HG03039 (cell line): ENCODE measurements around the gene FSTL5.

Experiments used
- ATAC-seq: cut with Tn5 transposase; IDR thresholded peaks from one replicate; pipeline ENCODE4 v1.9.1; 2021; ENCODE audit warnings: mild to moderate bottlenecking, moderate library complexity; ENCODE audit not compliant: unreplicated experiment

The FSTL5 gene

DNA sequence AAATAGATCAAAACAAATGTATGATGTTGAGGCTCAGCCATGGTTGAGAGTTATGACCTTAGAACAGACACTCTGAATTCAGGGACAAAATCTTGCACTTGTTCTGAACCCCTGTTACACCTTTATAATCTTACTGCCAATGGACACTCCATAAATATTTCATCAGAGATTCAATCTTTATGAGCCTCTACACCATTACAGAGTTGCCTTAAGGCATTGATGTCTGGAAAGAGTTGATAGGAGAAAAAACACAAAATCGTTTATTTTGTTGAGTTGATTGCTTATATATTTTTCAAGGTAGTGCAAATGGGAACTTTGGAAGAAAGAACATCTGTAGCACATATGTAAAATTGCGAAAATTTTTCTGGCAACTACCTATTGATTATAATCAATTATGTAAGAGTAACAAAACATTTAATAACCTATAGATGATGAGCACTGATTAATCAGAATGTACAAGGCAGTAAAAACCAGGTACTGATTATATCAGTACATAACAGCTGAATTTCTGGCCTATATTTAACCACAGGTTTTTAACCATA lies 568.5 kb downstream of the FSTL5 start:
- ATAC-seq = no peak

DNA sequence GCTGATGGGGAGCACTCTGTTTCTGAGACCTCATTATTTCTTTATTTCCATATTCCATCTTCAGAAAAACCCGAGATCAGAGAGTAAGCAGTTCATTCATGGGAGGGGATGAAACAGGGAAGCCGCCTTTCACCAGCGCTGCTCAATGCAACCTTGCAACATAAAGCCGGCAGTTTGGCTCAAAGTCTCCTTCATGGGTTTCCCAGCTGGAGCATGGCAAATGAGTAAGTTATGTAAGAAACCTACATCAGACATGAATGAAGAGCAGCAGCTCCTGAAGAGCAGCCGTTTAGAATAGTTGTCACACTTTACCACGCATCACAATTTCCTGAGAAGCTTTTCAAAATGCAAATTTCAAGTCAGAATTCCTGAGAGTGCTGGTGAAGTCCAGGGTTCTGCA lies 578.8 kb downstream of the FSTL5 start:
- ATAC-seq = no peak

DNA sequence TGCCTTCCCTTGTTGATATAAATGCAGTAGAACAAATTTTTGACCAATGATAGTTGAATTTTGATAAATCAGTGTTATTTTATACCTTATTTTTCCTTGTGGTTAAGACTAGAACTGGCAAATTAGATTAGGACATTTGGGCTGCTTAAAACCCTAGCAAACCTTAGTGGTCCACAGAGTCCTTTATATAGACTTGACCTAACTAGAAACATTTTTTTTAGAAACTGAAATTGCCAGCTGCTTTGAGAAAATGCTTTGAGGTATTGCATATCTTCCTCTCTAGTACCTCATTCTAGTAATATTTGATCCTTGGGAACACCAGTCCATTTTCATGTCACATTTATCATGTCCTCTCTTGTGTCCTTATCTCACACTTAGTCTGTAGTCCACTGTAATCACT lies 580.3 kb downstream of the FSTL5 start:
- no peak for ATAC-seq

DNA sequence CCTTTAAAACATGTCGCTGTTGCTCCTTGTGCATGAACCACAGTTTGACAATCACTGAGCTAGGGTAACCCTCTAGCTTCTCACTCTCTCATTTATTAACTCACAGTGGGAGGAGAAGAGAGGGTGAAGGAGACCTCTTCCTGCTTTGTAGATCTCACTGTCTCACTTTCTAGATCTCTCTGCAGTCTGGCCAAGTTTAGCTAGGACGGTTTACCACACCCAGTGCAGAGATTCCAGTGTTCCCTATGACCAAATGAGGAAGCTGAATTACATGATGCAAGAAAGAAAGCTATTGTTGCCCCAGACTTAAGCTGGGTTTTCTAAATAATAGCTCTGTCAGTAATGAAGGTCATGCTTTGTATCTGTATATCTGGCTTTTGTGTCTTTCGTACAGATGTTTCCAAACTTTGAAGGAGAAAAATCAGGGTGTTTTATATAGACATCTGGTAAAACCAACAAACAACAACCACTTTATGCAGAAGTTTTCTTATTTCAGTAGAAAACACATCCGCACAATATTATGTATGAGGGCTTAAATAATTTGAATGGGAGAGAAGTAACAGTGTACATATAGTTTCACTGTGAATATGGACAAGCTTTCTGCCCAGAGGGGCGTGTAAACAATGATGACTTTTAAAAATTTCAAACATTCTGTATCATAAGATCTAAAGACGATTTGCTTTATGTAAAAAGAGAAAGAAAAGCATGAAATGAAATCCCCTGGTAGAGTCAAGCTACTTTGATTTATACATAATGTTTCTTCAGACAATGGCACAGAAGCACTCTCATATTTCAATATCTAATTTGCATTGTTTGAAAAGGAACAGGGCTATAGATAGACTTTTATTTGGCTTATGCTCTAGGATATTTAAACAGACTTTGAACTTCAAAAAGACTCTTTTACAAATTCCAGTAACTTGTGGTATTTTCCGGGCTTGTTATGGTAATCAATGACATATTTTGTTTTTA lies 582.3 kb downstream of the FSTL5 start:
- no peak for ATAC-seq

DNA sequence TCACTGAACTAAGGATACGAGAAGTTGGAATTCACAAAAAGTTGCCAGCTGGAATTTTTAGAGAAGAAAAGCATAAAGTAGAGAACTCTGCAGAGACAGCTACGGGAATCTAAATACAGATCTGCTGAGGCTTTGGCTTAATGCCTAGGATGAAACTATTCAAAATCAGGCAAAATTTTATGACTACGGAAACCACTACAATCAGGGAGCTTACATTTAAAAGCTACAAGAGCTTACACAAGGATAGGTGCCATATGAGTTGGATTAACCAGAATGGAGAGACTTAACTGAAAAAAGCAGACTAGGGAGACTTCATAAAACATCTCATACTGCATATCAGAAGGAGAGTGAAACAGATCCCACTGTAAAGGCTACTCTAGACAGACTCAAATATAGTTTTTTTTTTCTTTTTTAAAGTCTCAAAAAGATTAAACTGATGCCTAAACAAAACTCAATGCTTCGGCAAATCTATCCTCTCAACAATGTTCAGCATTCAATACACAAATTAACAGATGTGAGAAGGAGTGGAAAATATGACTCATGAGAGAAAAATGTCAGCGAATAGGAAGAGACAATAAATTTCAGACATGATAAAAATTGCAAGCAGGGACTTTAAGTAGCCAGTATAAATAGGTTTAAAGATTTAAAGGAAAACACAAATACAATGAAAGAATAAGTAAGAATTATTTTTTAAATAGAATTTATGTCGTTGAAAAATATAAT lies 586.1 kb downstream of the FSTL5 start:
- ATAC-seq = no peak

DNA sequence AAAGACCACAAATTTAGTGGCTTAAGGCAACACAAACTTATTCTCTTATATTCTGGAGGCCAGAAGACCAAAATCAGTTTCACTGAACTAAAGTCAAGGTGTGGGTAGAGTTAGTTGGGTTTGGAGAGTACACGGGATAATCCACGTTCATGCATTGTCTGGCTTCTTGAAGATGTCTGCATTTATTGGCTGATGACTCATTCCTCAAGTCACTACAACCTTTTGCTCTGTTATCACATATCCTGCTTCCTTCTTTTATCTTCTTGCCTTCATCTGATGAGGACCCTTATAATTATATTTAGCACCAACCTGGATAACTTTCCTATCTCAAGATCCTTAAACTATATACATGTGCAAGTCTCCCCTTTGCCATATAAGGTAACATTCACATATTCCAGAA lies 590.0 kb downstream of the FSTL5 start:
- ATAC-seq = no peak

DNA sequence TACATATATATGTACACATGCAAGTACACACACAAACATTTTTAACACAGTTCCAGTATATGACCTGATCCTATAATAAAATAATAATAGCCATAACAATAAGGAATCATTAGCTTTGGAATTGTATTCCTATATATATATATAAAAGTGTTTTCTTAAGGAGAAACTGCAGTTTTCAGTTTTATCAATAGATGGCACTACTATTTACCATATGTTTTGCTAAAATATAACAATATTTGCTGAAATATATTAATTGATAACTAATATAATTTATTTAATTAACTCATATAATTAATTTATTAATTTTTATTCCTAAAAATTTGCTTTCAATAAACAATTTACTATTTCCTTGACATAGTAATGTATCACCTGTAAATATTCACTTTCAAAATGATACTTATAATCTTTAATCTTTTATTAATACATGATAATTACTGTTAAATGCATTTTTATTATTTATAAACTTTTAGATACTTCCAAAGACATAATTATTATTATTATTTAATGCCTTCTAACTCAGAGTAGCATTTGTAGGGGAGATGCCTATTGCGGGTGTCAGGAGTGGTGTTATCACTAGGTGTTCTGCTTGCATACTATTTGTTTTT lies 599.5 kb downstream of the FSTL5 start:
- no peak for ATAC-seq

DNA sequence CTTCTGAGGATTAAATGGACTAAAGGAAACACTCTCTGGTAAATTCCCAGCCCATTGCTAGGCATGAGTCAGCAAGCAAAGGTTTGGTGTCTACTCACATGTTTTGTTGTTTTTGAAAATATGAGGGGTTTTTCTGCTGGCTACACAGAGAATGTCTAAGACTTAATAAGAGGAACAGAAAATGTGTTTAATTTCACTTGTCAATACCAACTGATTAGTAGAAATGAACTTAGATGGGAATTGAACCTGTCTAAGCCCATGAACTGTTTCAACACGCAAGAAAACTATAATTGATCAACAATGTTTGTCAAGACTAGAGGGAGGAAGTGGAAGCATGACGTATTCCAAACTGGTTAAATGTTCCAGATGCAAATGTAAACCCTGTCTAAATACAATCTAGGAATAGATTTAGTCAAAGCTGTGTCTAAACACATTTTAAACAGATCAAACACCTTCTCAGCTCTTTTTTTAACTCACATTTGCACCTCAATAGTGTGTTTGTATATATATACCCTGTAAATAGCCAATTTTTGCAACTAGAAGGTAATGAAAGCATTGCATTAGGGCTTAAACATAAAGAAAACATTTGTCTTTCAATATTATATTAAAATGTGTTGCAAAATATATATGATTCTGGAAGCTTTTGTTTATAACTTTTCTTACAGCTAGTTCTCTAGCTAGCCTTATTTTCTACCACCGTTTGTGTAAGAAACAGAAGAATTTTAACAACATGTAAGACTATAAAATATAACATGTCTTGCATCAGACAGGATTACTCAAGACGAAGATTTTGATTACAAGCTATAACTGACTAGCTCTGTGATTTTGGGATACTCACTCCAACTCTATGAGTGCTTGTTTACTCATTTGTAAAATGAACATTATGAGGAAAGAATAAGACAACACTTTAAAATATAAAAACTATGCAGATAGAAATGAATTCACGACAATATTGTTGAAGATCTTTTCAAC lies 607.8 kb downstream of the FSTL5 start:
- ATAC-seq = peak; percentile 65

DNA sequence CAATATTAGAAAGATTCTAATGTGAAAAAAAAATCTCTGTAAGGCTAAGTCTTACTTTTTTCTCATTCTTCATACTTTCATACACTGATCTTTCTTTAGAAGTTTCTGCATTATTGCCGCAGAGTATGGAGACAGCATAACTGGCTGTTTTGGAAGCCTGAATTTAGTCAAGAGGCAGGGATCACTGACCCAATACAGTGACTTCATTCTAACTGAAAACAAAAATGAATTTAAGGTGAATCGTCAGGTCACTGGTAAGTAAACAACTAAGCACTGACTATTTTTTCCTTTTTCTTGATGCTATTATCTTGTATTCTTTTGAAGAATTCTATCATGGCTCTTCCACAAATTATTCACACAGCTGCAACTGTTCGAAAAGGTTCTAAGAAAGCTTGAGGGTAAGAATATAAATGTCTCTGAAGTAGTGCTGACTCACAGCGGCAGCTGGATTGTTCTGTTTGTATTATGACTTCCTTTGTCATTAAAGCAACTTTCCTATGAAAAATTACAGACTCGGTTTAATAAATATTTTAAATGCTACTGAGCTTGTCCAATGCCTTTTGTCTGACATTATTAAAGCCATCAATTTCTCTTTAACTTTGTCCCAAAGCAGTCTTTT lies 609.3 kb downstream of the FSTL5 start:
- no peak for ATAC-seq

DNA sequence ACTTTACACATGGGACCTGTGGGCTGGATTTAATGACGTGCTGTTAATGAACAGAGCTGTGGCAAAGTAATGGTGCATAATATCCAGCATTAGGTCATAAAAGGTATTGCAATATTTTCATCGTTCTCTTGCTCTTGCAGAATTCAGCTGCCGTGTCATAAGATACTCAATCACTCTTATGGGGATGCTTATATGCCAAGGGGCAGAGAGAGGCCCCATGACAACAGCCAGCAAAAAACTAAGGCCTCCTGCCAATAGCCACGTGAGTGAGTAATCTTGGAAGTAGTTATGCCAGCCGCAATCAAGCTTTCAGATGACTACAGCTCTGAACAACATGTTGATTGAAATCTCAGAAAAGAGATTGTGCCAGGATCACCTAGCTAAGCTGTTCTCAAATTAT lies 616.9 kb downstream of the FSTL5 start:
- no peak for ATAC-seq

DNA sequence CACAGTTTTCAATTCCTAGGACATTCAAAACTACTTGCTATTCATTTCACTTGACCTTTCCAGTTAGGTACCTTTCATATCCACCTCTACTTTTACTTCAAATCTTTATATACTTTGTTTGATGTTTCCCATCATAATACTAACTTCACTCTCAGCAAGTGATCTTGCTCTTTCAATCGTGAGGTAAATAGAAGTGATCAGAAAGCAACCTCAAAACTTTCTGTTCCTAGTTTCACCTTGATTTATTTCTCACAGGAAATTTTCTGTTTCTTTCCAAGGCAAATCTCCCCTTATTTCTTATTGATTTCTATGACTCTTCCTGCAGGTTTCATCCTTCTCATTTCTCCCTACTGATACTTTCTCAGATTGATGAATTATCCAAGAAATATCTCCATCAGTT lies 623.5 kb downstream of the FSTL5 start:
- no peak for ATAC-seq

DNA sequence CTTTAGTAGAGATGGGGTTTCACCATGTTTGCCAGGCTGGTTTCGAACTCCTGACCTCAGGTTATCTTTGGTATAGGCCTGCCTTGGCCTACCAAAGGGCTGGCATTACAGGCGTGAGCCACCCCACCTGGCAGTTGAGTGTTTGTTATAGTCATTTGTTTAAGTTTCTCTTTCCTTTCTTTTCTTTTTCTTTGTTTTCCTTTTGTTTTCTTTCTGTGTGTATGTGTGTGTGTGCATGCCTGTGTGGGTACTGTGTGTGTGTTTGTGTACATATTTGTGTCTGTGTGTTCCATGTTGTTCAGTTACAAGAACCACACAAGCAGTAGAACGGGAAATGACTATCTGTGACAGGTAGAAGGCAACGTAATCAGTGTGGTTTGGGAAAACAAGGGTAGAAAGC lies 624.9 kb downstream of the FSTL5 start:
- no peak for ATAC-seq

DNA sequence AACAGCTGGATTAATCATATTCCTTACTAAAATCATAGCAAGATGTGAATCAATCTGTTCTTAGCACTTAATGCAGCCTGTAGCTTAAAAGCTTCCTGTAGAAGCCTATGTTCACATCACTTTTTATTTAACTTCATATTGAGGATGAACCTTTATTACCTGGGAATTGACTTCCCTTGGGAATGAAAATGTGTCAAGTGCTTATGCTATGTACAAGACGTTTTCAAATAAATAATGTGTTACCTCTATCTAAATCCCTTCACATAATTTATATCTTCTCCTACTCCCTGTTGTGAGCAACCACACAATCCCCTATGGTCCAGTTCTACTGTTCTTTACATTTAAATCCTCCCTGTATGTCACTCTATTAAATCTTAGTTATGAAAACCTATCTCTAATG lies 633.1 kb downstream of the FSTL5 start:
- no peak for ATAC-seq

DNA sequence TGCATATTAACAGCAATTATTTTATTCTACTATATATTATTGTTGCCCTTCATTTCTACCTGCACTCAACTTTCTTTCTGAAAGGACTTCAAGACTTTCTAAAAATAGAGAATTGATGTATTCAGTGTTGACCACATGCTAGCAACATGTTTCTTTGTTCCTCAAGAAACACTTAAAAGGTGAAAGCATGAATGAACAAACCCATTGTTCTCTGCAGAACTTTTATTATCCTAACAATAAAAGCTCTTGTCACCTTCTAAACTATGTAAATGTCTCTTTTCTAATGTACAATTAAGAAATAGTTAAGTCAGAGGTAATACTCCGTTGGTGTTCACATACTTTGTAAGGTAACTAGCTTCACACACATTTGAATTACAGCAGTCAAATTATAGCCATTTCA lies 638.7 kb downstream of the FSTL5 start:
- ATAC-seq = no peak

DNA sequence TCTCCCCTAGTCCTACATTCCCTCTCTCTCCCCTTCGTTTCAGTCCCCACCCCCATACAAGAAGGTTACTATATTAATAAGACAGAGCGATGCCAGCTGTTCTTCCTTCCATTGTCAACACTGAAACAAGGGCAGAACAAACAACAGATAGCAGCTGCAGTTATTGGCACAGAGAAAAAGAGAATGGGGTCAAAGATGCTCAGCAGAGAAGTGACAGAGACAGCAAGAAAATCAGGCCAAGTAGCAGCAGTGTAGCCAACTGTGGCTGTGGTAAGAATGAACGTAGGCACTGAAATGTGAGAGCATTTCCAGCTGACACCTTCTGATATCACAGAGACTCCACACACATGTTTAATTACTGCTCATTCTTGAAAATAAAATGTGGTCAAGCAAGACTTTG lies 641.8 kb downstream of the FSTL5 start:
- ATAC-seq = no peak

DNA sequence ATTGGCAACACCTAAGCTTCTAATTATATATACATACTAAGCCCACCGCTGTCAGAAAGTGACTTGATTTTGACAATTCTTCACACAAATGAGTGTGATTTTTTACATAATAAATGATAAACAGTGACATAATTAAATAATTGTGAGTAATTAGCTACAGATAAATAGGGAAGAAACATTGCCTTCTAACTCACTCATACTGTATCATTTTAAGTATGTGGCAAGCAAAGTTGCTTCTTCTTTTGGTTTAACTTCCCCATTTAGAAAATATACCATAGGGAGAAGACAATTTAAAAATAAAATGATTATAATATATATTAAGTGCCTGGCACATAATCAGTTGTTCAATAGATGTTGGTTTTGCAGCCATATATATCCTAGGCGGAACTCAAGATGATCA lies 644.2 kb downstream of the FSTL5 start:
- ATAC-seq = no peak

DNA sequence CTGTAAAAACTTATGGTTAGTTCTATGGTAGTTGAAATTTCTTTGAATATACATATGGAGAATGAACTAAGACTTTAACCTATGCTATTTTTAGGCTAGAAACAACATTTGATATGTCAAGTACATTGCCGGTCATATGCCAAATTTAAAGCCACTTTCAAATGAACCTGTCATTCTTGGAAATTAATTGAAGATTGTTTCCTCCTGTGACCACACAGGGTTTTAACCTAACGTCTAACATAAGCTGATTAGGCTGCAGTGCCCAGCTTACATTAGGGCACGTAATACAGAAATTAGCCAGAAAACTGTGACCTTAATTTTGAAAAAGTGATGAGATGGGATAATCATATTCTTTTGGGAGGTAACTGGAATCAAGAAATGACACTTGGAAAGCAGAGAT lies 645.9 kb downstream of the FSTL5 start:
- no peak for ATAC-seq

DNA sequence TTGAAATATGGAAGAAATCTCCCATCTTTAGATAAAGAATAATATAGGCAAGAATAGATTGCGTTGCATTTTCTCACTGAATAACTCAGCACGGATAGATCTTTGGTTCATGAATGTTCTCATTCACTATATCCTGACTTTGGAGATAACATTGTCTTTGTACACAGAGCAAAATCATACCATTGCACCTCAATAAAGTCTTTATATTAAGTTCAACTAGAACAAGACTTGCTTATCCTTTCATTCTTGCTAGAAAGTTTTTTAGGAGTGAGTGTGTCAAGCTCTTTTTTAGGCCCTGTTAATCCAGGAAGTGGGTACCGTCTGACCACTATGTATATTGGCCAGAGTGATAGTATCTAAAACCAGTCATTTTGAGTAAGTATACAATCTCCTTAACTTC lies 658.7 kb downstream of the FSTL5 start:
- ATAC-seq = no peak

DNA sequence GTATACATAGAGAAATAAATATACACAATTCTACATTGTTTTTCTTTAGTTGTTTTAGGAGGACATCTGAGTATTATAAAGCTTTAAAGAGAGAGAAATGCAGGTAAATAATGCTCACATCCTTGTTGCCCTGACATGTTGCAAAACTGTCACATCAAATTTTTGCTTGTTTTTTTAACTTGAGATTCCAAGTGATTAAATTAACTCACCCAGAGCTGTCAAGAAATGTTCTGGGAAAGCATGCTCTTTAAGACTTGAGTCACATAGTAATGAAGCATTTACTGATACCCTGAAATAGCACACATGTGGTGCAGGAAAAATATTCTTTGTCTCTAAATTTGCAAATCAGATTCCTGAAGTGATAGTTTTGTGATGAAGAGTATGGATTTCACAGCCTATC lies 665.6 kb downstream of the FSTL5 start:
- no peak for ATAC-seq

DNA sequence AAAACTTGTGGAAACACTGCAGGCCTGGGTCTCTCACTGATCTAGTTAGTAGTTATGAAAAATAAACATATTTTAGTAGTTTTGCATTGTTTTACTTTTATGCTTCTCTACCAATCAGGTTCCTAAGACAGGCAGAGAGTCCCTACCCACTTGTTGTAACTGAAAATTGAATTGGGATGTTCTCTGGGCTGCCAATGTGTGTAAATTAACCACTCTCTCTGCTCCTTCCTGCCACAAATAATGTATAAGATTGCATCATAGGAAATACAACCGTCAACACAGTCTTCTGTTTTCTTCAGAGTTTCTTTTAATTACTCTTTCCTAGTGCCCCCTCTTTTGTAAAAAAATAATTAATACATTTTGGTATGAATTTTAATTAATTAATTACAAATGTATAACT lies 677.3 kb downstream of the FSTL5 start:
- no peak for ATAC-seq
